IPS-11a (cell line): ENCODE measurements around the gene KCTD14.
"Not testable (repeated sequence)": the region's sequence is repeated elsewhere in the genome, so short reads cannot be mapped to it uniquely, and the experiment has no call there.

Source experiments
- H3K4me3 ChIP-seq: one replicate; pipeline ENCODE4 v1.5.1; 2013; ENCODE audit warnings: low read depth, low read length, control low read depth

Gene KCTD14

GRCh38 chr11:78025378-78025777 is 2.3 kb upstream of the KCTD14 start:
- H3K4me3 ChIP-seq: no peak overlapping the region

DNA sequence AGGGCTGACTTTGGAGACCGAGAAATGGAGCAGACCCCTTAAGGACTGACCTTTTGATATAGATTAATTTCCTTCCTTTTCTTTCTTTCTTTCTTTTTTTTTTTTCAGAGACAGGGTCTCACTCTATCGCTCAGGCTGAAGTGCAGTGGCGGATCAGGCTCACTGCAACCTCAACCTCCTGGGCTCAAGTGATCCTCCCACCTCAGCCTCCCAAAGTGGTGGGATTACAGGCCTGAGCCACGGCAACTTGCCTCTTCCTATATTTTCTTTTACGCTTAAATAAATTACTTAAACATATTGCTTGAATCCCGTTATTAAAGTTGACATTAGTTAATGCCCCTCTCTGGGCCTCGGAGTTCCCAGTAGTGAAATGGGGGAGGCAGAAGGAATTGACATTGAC is 350 bp upstream of the KCTD14 start:
- H3K4me3 ChIP-seq: peak overlapping the region; percentile 39

GRCh38 chr11:78021611-78022010 is 1.5 kb downstream of the KCTD14 start:
- H3K4me3 ChIP-seq: no peak overlapping the region

DNA sequence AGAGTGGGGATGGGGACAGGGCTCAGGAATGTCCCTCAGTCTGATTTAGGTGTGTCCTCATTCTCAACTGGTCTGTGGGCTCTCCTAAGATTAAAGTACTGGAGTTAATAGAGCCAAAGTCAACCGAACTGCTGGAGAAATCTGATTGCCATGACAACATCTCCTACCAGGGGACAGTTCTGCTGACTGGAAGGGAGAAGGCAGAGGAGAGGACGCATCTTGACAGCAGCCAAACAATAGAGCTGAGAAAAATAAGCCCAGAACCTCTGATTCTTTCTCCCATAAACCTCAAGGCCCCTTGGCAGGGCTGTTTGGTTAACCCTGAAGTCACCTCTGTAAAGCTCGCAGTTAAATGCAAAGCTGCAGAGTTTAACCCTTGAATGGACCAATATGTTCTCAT is 2.8 kb downstream of the KCTD14 start:
- no peak overlapping the region for H3K4me3 ChIP-seq

- no peak overlapping the region for H3K4me3 ChIP-seq
Measured at GRCh38 chr11:78019808-78020207, 3.3 kb downstream of the KCTD14 start.

DNA sequence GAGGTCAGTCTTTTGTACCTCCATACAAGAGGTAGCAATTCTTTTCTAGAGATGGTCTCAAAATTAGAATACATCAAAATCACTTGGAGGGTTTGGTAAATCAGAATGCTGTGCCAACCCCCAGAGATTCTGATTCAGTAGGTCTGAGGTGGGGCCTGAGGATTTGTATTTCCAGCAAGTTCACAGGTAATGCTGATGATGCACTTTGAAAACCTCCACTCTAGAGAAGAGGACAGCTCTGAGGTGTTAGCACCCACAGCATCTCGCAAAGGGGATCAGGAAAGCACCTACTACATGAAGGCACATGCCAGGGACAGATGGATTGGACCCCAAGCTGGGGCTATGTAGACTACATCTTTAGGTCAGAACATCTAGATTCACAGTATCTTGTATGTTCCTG is 7.2 kb downstream of the KCTD14 start:
- H3K4me3 ChIP-seq: no peak overlapping the region

DNA sequence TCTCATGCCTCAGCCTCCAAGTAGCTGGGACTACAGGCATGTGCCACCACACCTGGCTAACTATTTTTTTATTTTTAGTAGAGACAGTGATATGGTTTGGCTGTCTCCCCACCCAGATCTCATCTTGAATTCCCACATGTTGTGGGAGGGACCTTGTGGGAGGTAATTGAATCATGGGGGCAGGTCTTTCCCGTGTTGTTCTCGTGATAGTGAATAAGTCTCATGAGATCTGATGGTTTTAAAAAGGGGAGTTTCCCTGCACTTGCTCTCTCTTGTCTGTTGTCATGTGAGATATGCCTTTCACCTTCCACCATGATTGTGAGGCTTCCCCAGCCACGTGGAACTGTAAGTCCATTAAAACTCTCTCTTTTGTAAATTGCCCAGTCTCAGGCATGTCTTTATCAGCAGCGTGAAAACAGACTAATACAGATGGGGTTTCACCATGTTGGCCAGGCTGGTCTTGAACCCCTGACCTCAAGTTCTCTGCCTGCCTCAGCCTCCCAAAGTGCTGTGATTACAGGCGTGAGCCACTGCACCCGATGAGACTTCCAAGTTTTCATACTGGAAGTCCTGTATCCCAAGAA is 8.0 kb downstream of the KCTD14 start:
- H3K4me3 ChIP-seq: not testable (repeated sequence)

DNA sequence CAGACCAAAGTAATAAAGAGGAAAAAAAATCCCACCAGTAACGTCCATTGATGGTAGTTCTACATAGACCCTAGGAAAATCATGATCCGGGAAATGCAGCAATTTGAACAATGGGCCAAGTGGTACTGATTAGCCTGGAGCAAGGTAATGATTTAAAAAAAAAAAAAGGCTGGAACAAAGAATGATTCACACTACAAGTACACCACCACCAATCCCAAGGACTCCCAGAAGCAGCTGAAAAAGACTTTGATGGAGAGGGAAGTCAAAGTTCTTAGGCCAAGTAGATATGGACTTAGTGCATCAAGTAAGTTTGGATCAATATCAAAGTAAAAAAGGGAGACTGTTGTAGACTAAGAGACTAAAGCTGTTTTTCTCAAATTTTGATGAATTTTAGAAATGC is 11.8 kb downstream of the KCTD14 start:
- no peak overlapping the region for H3K4me3 ChIP-seq

- no peak overlapping the region for H3K4me3 ChIP-seq
Measured at GRCh38 chr11:78010755-78011154, 12.3 kb downstream of the KCTD14 start.

- no peak overlapping the region for H3K4me3 ChIP-seq
Measured at GRCh38 chr11:78010304-78010703, 12.8 kb downstream of the KCTD14 start.

GRCh38 chr11:78009062-78009461 is 14.0 kb downstream of the KCTD14 start:
- H3K4me3 ChIP-seq: no peak overlapping the region

- H3K4me3 ChIP-seq: no peak overlapping the region
Measured at GRCh38 chr11:78000193-78000592, 22.9 kb downstream of the KCTD14 start.

GRCh38 chr11:77999446-78000030 is 23.5 kb downstream of the KCTD14 start:
- no peak overlapping the region for H3K4me3 ChIP-seq

- peak within 1 kb of the TSS; percentile 94 for H3K4me3 ChIP-seq
Measured at GRCh38 chr11:77994434-77995362, 28.4 kb downstream of the KCTD14 start, which contains the start of gene INTS4. Gene INTS4 (minus strand): TSS chr11:77994668. CDS start chr11:77994643, 25 bp downstream.

GRCh38 chr11:77993902-77994301 is 29.2 kb downstream of the KCTD14 start:
- H3K4me3 ChIP-seq: peak overlapping the region; percentile 94

DNA sequence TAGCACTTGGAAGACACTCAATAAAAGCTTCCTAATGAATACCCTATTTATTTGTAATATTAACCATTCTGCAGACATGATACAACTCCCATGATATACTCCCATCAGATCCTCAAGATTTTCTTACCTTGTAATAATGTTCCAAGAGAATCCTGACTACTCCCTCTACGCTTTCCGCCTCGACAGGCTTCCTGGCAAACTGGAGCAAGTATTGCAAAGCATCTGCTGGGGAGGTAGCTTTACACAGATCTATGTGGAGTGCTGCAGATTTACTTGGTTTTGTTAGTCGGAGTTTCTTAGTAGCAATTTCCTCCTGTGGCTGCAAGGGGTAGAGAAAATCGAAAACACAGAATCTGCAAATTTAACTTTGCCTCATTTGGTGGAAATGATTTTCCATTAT is 32.1 kb downstream of the KCTD14 start:
- H3K4me3 ChIP-seq: no peak overlapping the region

DNA sequence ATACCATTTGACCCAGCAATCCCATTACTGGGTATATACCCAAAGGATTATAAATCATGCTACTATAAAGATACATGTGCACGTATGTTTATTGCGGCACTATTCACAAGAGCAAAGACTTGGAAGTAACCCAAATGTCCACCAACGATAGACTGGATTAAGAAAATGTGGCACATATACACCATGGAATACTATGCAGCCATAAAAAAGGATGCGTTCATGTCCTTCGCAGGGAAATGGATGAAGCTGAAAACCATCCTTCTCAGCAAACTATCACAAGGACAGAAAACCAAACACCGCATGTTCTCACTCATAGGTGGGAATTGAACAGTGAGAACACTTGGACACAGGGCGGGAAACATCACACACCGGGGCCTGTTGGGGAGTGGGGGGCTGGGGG is 36.6 kb downstream of the KCTD14 start:
- not testable (repeated sequence) for H3K4me3 ChIP-seq

DNA sequence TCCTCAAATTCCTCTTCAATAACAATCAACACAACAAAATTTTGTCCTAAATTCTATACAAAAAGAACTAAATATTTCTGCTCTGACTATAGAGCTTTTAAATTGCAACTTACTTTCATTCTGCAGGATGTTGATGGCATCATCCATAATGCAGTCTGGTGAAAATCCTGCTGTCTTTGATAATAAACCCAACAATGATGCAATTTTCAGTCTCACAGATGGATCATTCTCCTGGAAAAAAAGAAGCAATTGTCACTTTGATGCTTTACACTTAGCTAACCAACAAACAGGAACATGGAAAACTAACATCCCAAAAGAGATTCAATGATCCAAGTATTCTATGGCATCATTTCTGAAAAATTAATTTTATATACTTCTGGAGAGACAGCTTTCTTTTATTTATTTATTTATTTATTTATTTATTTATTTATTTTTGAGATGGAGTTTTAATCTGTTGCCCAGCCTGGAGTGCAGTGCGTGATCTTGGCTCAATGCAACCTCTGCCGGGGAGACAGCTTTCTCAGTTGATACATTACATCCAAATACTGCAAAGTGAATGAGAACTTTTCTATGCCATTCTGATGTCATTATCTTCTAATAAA is 41.6 kb downstream of the KCTD14 start:
- no peak overlapping the region for H3K4me3 ChIP-seq

DNA sequence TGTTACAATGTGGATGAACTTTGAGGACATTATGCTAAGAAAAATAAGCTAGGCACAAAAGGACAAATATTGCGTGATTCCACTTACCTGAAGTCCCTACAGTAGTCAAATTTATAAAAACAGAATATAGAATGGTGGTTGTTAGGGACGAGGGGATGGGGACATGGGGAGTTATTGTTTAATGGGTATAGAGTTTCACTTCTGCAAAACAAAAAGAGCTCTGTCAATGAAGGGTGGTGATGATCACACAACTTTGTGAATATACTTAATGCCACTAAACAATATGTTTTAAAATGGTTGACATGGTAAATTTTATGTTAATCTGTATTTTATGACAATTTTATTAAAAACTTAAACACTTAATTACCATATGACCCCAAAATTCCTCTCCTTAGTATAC is 54.7 kb downstream of the KCTD14 start:
- no peak overlapping the region for H3K4me3 ChIP-seq

GRCh38 chr11:77967753-77968152 is 55.3 kb downstream of the KCTD14 start:
- no peak overlapping the region for H3K4me3 ChIP-seq

DNA sequence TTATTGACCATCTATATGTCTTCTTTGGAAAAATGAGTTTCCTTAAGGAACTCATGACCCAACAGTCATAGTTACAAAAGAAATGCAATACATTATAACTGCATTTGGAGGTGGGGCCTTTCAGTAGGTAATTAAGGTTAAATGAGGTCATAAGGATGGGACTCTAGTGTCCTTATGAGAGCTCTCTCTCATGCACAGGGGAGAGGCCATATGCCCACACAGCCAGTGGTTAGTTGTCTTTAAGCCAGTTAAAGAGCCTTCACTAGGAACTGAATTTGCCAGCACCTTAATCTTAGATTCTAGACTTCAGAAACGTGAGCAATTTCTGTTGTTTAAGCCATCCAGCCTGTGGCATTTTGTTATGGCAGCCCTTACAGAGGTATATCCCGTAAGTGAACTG is 56.0 kb downstream of the KCTD14 start:
- no peak overlapping the region for H3K4me3 ChIP-seq

DNA sequence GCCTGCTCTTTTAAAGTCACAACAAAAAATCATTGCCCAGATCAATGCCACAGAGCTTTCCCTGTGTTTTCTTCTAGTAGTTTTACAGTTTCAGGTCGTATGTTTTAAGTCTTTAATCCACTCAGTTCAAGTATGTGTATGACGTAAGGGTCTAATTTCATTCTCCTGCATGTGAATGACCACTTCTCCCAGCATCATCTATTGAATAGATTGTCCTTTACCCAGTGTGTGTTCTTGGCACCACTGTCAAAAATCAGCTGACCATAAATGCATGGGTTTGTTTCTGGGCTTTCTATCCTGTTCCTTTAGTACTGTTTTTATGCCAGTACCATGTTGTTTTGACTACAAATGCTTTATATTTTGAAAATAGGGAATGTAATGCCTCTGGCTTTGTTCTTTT is 56.7 kb downstream of the KCTD14 start:
- H3K4me3 ChIP-seq: no peak overlapping the region
